HG03196 (cell line): ENCODE data around the gene LAPTM5.

Experiments used
- ATAC-seq: cut with Tn5 transposase; IDR thresholded peaks from one replicate; pipeline ENCODE4 v1.9.1; 2021; ENCODE audit not compliant: unreplicated experiment

Gene LAPTM5

GRCh38 chr1:30745156-30745833 lies 12.3 kb downstream of the LAPTM5 start:
- ATAC-seq, result no peak

- peak; percentile 25 for ATAC-seq
Observed at GRCh38 chr1:30744060-30744756, 13.4 kb downstream of the LAPTM5 start.

GRCh38 chr1:30743584-30744059 lies 14.0 kb downstream of the LAPTM5 start:
- ATAC-seq, result no peak

GRCh38 chr1:30742963-30743559 lies 14.5 kb downstream of the LAPTM5 start:
- no peak for ATAC-seq

- ATAC-seq, result no peak
Observed at GRCh38 chr1:30742300-30742962, 15.1 kb downstream of the LAPTM5 start.

- no peak for ATAC-seq
Observed at GRCh38 chr1:30741239-30741894, 16.2 kb downstream of the LAPTM5 start.

GRCh38 chr1:30740251-30741238 lies 17.0 kb downstream of the LAPTM5 start:
- ATAC-seq, result no peak

- ATAC-seq, result no peak
Observed at GRCh38 chr1:30739601-30740000, 18.0 kb downstream of the LAPTM5 start.

GRCh38 chr1:30738715-30739559 lies 18.6 kb downstream of the LAPTM5 start:
- no peak for ATAC-seq

- ATAC-seq, result no peak
Observed at GRCh38 chr1:30738040-30738714, 19.4 kb downstream of the LAPTM5 start.

GRCh38 chr1:30737357-30738039 lies 20.1 kb downstream of the LAPTM5 start:
- ATAC-seq, result no peak

GRCh38 chr1:30735668-30736498 lies 21.7 kb downstream of the LAPTM5 start:
- ATAC-seq, result no peak

- ATAC-seq, result no peak
Observed at GRCh38 chr1:30735124-30735523, 22.4 kb downstream of the LAPTM5 start.

- no peak for ATAC-seq
Observed at GRCh38 chr1:30734580-30734979, 23.0 kb downstream of the LAPTM5 start.

GRCh38 chr1:30734106-30734505 lies 23.5 kb downstream of the LAPTM5 start:
- ATAC-seq, result no peak

GRCh38 chr1:30733493-30733892 lies 24.1 kb downstream of the LAPTM5 start:
- no peak for ATAC-seq
